ENCODE measurements around the gene KRTAP12-1.
"Not testable (repeated sequence)": the region's sequence is repeated elsewhere in the genome, so short reads cannot be mapped to it uniquely, and the experiment has no call there.

KRTAP12-1 gene

DNA sequence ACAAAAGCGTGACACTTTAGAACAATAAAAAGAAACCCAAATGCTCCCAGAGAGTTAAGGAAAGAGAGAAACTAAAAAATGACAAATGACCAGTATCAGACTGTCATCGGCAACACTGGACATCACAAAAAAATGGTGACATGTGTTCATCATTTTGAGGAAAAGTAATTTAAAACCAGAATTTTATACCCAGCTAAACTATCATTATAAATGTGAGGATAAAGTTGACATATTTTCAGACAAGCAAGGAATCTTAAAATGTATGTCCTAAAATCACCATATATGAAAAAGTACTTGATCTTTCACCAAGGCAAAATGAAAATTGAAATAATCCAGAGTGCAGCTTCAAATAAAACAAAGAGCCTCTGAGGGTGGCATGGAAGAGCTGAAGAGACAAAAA is 37.1 kb downstream of the KRTAP12-1 start:
- no peak for DNase-seq (ENCODE audit: low read depth, low spot score)

DNA sequence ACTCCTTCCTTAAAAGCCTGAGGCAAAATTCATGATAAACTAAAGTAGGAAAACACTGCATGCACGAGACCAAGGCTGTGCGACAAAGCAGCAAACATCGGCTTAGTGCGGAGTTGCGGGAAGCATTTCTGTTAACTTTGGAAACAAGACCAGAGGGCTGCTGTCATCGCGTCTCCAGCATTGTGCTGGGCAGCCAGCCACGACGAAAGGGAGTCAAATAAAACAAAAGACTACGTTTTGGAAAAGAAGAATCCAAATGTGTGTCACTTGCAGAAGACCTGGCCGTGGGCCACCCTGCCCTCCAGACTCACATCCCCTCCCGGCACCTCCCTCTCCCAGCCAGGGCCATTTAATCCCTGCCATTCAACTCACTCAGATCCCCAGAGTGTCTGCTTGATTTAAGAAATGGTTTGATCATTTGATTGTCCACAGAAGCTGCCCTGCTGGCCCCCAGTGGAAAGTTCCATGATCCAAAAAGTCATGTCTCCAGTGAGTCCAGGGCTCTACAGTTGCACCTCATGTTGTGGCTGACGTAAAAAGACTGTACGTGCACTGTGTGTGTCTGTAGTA is 38.1 kb downstream of the KRTAP12-1 start:
- DNase-seq (ENCODE audit: low read depth, low spot score): no peak

DNA sequence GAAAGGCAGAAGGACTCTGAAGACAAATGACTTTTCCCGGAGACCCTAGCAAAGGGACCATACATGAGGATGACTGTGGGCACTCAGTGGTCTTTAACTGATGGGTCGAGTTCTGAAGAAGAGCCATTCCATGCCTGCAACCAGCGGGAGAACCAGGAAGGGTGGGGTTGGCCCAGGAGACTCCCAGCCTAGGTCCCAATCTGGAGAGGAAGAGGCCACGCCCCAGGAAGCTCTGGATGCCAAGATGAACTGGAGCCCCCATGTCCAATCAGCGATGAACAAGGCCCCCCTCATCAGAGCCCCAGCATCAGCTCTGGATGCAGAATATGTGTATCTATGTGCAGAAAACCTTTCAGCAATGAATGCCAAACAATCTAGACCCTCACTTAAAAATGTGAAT is 41.2 kb downstream of the KRTAP12-1 start:
- DNase-seq (ENCODE audit: low read depth, low spot score): no peak

DNA sequence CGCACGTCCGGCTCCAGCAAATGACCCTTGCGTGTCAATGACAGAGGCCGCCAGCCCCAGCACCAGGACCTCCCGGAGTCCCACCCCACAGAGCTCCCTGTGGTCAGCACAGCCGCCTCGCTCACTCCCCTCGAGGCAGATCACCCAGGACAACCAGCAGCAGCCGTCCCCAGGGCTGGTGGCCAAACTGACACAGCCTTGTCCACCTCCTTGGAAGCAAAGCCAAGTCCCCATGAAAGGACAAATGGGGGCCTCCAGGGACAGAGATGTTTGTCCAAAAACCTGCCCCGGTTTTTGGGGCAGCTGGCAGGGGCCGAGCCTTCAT is 42.7 kb downstream of the KRTAP12-1 start:
- no peak for DNase-seq (ENCODE audit: low read depth, low spot score)

DNA sequence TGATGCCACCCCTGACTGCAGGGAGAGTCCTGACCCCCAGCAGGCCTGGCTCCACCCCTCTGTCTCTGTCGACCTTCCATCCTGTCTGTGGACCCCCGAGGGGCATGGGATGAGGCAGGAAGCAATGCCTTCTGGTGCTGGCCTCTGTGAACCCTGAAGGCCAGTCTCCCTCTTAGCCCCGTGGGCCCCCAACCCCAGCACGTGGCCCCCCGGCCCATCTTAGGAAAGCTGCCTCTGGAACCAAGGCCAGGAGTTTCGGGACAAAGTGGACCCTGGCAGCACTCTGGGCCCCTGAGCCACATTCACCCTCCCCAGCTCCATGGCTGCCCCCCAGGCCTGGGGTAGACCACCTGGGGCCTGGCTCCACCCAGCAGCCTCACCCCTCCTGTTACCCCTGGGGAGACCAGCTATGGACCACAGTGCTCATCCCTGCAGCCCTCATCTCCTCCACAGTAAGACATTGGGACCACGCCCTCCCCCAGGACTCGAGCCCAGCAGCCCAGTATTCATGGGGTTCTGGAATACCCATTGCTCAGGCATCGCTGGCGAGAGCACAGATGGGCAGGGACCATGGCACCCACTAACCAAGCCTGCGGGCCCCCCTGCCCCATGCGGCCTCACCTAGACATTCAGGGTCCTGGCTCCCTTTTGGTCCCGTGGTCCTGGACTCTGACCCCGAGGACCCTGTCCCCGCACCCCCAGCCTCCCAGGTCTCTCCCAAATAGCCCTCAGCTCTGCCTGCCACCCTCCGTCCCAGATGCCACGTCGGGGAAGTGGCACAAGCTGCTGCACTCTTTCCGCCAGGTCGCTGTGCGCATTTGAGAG is 43.2 kb downstream of the KRTAP12-1 start:
- not testable (repeated sequence) for DNase-seq (ENCODE audit: low read depth, low spot score)

DNA sequence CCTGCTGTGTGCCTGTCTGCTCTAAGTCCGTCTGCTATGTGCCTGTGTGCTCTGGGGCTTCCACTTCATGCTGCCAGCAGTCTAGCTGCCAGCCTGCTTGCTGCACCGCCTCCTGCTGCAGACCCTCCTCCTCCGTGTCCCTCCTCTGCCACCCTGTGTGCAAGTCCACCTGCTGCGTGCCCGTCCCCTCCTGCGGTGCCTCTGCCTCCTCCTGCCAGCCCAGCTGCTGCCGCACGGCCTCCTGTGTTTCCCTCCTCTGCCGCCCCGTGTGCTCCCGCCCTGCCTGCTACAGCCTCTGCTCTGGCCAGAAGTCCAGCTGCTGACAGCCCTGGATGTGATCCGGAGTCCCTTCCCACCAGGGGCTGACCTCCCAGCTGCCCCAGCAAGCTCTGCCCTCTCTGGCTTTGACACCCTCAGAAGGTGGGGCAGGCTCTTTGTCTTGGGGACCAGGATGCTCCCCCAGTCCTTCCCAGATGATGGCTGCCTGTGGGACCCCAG is 44.1 kb downstream of the KRTAP12-1 start:
- not testable (repeated sequence) for DNase-seq (ENCODE audit: low read depth, low spot score)

DNA sequence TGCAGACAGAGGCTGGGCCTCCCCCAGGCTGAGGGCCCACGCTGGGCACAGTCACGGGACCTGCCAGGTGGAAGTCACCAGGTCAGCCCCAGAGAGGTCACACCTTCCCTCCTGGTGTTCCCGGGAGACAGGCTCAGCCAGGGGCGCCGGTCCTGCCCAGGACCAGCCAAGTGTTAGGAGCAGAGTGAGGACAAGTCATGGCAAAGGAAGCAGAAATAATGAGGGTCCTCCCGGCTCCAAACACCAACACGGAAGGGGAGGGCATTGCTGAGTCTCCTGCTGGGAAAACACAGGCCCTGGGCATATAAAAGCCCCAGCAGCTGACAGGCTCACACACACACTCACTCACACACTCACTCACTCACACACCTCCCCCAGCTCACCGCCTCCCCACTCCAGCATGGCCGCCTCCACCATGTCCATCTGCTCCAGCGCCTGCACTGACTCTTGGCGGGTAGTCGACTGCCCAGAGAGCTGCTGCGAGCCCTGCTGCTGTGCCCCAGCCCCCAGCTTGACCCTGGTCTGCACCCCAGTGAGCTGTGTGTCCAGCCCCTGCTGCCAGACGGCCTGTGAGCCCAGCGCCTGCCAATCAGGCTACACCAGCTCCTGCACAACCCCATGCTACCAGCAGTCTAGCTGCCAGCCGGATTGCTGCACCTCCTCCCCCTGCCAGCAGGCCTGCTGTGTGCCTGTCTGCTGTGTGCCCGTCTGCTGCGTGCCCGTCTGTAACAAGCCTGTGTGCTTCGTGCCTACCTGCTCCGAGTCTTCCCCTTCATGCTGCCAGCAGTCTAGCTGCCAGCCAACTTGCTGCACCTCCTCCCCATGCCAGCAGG is 44.7 kb downstream of the KRTAP12-1 start, which contains the start of gene KRTAP10-10:
KRTAP10-10 (plus strand) TSS at position 339 of the 833 bp plus-strand sequence; CDS start at position 401, 62 bp downstream.
- no peak for DNase-seq (ENCODE audit: low read depth, low spot score)

DNA sequence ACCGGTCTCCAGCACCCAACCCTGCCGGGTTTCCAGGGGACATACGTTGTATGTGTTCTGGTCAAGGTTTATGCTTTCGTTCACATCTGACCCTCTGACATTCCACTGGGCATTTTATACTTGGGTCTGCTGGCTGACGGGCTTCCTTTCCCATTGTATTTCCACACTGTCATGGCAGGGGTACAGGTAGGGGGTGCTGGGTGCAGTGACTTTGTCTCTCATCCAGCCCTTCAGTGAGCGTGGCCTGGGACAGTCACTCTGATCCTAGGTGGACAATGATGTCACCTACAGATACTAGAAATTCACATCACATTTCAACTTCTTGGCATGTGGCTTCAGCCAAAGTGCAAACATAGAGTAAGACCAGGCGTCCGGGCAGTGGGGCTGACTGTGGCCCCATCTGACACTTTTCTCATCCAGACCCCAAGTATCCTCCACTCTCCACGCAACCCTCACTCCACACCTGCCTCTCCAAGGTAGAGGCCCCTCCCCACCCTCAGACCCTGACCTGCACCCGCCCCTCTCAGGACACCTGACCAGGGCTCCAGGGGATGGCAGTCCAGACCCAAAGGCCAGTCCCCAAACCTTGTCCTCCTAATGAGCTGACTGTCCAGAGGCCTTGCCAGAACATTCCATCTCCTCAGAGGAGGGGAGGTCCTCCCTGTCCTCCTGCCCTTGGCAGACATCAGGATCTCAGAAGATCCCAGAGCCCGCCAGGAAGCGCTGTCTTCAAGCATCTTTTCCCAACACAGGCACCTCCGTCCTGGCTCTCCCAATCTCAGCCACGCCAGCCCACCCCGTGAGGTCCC is 45.5 kb downstream of the KRTAP12-1 start:
- no peak for DNase-seq (ENCODE audit: low read depth, low spot score)

DNA sequence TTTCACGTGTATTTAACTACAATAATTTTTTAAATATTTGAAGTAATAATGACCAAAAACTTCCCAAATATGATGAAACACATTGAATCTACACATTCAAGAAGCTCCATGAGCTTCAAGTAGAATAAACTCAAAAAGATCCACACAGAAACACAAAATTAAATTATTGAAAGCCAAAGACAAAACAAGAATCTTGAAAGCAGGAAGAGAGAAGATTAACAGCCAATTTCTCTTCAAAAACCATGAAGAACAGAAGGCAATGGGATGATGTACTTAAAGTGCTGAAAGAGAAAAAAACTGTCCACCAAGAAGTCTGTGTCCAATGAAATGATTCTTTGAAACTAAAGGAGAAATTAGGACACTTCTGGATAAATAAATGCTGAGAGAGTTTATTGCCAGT is 49.9 kb downstream of the KRTAP12-1 start:
- DNase-seq (ENCODE audit: low read depth, low spot score): no peak
